Measurements from ENCODE around the gene SLC30A1. TPM values are rescaled to one million over a fixed set of nuclear protein-coding genes. Genes with fewer than 3 reads are reported as not detected.

The SLC30A1 gene
- total and polyA plus RNA-seq, 2 of the 8 experiments (the other 6 are each of a cell fraction or from before 2014, with no cell fraction given), result 4.5 to 14.0 TPM

DNA sequence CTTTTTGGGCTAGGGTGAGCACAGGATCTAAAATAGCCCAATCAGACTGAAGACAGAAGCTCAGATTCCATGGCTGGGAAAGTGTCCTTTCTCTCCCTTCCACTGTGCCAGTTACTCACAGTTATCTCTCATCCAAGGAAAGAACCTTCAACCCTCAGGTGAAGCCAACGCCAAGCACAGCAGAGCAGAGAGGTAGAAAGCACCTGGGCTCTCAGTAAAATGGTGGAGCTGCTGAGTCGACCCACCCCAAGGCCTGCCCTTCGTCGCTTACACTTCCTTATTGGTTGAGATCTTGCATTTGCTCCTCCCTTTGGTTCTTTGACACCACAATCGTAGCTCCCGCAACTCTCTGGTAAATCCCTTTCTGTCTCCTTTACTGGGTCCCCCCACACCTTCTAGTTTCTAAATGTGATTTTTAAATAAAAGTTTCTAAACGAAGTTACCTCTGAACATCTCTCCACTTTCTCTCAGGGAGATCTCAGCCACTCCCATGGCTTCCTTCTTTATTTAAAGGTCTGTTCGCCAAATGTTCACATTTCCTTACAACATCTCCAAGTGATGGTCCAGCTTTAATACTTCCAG lies 27.5 kb upstream of the SLC30A1 start (continued):
- no peak for TF ChIP-seq CTCF (IDR thresholded peaks at IDR 0.05; ENCODE audit: control extremely low read depth in 1 of 3, insufficient read depth in 1 of 3, low read depth in 1 of 3, low read length in 3 of 3)
- no peak for TF ChIP-seq RBBP5 (IDR thresholded peaks at IDR 0.05; ENCODE audit: borderline replicate concordance, low read depth, low read length)
- no peak for TF ChIP-seq GTF2F1 (IDR thresholded peaks at IDR 0.05; ENCODE audit: borderline replicate concordance, low read depth, low read length)
